ENCODE results near the gene MRFAP1.
"Not testable (repeated sequence)": the region's sequence is repeated elsewhere in the genome, so short reads cannot be mapped to it uniquely, and the experiment has no call there.

DNA sequence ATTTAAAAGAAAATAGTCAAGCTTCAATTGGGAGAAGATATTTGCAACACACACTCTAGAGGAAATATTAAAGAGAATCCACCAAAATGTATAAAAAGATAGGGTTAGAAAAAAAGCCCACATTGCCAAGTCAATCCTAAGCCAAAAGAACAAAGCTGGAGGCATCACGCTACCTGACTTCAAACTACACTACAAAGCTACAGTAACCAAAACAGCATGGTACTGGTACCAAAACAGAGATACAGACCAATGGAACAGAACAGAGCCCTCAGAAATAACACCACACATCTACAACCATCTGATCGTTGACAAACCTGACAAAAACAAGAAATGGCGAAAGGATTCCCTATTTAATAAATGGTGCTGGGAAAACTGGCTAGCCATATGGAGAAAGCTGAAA is 13.7 kb downstream of the MRFAP1 start:
- TF ChIP-seq, protein P1, sequence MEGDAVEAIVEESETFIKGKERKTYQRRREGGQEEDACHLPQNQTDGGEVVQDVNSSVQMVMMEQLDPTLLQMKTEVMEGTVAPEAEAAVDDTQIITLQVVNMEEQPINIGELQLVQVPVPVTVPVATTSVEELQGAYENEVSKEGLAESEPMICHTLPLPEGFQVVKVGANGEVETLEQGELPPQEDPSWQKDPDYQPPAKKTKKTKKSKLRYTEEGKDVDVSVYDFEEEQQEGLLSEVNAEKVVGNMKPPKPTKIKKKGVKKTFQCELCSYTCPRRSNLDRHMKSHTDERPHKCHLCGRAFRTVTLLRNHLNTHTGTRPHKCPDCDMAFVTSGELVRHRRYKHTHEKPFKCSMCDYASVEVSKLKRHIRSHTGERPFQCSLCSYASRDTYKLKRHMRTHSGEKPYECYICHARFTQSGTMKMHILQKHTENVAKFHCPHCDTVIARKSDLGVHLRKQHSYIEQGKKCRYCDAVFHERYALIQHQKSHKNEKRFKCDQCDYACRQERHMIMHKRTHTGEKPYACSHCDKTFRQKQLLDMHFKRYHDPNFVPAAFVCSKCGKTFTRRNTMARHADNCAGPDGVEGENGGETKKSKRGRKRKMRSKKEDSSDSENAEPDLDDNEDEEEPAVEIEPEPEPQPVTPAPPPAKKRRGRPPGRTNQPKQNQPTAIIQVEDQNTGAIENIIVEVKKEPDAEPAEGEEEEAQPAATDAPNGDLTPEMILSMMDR (IDR thresholded peaks at IDR 0.05): not testable (repeated sequence)
- TF ChIP-seq POLR2A (IDR thresholded peaks at IDR 0.05): not testable (repeated sequence)

Measured in esophagus squamous epithelium (tissue), 4 donors.